DOHH2 (cell line): ENCODE measurements around the gene GABRB1.

ENCODE experiments used
- H3F3A ChIP-seq: fragments of 200-600 bp; sonication (generic), shearing (Covaris generic); 2 replicates; pipeline ENCODE4 v1.6.0; 2016; ENCODE audit warnings: antibody characterized with exemption, mild to moderate bottlenecking; ENCODE audit not compliant: control insufficient read depth, insufficient read depth
- H3K27ac ChIP-seq: fragments of 200-600 bp; sonication (generic); 2 replicates; pipeline ENCODE4 v1.5.1; 2014; ENCODE audit warnings: low read depth, mild to moderate bottlenecking, low read length, moderate library complexity
- H3K27me3 ChIP-seq: fragments of 200-600 bp; sonication (generic); 2 replicates; pipeline ENCODE4 v1.6.1; 2014; ENCODE audit warnings: mild to moderate bottlenecking, low read length, mixed read lengths; ENCODE audit not compliant: control insufficient read depth
- H3K36me3 ChIP-seq: fragments of 200-600 bp; sonication (generic); 2 replicates; pipeline ENCODE4 v1.6.1; 2014; ENCODE audit warnings: mild to moderate bottlenecking, low read length, moderate library complexity, mixed read lengths; ENCODE audit not compliant: control insufficient read depth
- H3K4me1 ChIP-seq: fragments of 200-600 bp; sonication (generic); 2 replicates; pipeline ENCODE4 v1.6.1; 2014; ENCODE audit warnings: mild to moderate bottlenecking, low read length, mixed read lengths; ENCODE audit not compliant: control insufficient read depth
- H3K4me2 ChIP-seq: fragments of 200-600 bp; sonication (generic); 2 replicates; pipeline ENCODE4 v1.6.0; 2014; ENCODE audit warnings: mild to moderate bottlenecking, low read length, moderate library complexity
- H3K4me3 ChIP-seq: fragments of 200-600 bp; sonication (generic); 2 replicates; pipeline ENCODE4 v1.5.1; 2014; ENCODE audit warnings: mild to moderate bottlenecking, low read length, mixed read lengths
- H3K79me2 ChIP-seq: fragments of 200-600 bp; sonication (generic); 2 replicates; pipeline ENCODE4 v1.6.1; 2014; ENCODE audit warnings: mild to moderate bottlenecking, low read length, mixed read lengths; ENCODE audit not compliant: control insufficient read depth
- H3K9me2 ChIP-seq: fragments of 200-600 bp; sonication (generic); replicated peaks from 2 replicates; pipeline ENCODE4 v1.6.1; 2014; ENCODE audit warnings: mild to moderate bottlenecking, low read length, mixed read lengths; ENCODE audit not compliant: control insufficient read depth
- H3K9me3 ChIP-seq: fragments of 200-600 bp; sonication (generic); 2 replicates; pipeline ENCODE4 v1.6.1; 2014; ENCODE audit warnings: antibody characterized with exemption, low read length, mixed read lengths; ENCODE audit not compliant: control insufficient read depth, insufficient read depth
- H4K20me1 ChIP-seq: fragments of 200-600 bp; sonication (generic); 2 replicates; pipeline ENCODE4 v1.6.0; 2014; ENCODE audit warnings: low read depth, mild to moderate bottlenecking, antibody characterized with exemption, low read length, moderate library complexity; ENCODE audit not compliant: control insufficient read depth, insufficient read depth
- EZH2phosphoT487 ChIP-seq: fragments of 200-600 bp; sonication (generic); IDR thresholded peaks from 2 replicates; pipeline ENCODE4 v1.6.1; 2017; ENCODE audit warnings: borderline replicate concordance, mild to moderate bottlenecking, antibody characterized with exemption, low read length, moderate library complexity, mixed read lengths
- TF ChIP-seq, protein P1 (sequence below): fragments of 200-600 bp; sonication (generic); IDR thresholded peaks from one replicate; pipeline ENCODE4 v1.5.1; 2014; ENCODE audit warnings: antibody characterized with exemption, mild to moderate bottlenecking, low read depth, low read length; ENCODE audit not compliant: poor library complexity, severe bottlenecking

Gene GABRB1

DNA sequence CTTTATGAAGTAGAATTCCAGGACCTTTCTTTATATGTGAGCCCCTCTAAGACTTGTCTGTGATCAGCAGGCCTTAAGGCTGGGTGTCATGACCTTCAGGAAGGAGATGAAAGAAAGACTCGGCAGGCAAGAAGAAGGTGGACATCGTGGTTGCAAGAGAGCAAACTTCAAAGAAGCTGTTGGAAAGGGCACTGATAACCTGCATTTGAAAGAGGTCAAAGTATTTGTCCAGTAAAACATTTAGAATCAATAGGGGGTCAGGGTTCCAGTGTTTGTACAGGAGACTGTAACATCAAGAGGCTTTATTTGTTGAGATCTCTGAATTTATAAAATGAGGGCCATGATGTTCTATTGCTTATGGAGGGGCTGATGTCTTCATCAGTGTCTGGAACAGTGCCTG, 387.9 kb downstream of the GABRB1 start:
- H3K27ac ChIP-seq, result no peak overlapping the region
- no peak overlapping the region for H3K4me2 ChIP-seq
- H3K27me3 ChIP-seq, result no peaks in the 10 kb centered on the region
- no peak for TF ChIP-seq EZH2phosphoT487
- TF ChIP-seq, protein P1, sequence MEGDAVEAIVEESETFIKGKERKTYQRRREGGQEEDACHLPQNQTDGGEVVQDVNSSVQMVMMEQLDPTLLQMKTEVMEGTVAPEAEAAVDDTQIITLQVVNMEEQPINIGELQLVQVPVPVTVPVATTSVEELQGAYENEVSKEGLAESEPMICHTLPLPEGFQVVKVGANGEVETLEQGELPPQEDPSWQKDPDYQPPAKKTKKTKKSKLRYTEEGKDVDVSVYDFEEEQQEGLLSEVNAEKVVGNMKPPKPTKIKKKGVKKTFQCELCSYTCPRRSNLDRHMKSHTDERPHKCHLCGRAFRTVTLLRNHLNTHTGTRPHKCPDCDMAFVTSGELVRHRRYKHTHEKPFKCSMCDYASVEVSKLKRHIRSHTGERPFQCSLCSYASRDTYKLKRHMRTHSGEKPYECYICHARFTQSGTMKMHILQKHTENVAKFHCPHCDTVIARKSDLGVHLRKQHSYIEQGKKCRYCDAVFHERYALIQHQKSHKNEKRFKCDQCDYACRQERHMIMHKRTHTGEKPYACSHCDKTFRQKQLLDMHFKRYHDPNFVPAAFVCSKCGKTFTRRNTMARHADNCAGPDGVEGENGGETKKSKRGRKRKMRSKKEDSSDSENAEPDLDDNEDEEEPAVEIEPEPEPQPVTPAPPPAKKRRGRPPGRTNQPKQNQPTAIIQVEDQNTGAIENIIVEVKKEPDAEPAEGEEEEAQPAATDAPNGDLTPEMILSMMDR, result no peak
- no peaks in the 10 kb centered on the region for H4K20me1 ChIP-seq
- H3K4me1 ChIP-seq, result peaks cover 20% of the 10 kb centered on the region
- no peaks in the 10 kb centered on the region for H3K36me3 ChIP-seq
- no peaks in the 10 kb centered on the region for H3F3A ChIP-seq
- H3K4me3 ChIP-seq, result no peak overlapping the region
- H3K79me2 ChIP-seq, result no peaks in the 10 kb centered on the region
- no peaks in the 10 kb centered on the region for H3K9me3 ChIP-seq
- no peaks in the 10 kb centered on the region for H3K9me2 ChIP-seq

DNA sequence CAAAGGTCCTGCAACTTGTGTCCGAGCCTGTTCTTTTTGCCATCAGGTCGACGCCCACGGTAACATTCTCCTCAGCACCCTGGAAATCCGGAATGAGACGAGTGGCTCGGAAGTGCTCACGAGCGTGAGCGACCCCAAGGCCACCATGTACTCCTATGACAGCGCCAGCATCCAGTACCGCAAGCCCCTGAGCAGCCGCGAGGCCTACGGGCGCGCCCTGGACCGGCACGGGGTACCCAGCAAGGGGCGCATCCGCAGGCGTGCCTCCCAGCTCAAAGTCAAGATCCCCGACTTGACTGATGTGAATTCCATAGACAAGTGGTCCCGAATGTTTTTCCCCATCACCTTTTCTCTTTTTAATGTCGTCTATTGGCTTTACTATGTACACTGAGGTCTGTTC, 394.3 kb downstream of the GABRB1 start:
- H3K4me1 ChIP-seq, result no peaks in the 10 kb centered on the region
- no peaks in the 10 kb centered on the region for H3K36me3 ChIP-seq
- no peak overlapping the region for H3K4me3 ChIP-seq
- TF ChIP-seq, protein P1, result no peak
- TF ChIP-seq EZH2phosphoT487, result no peak
- H3K79me2 ChIP-seq, result no peaks in the 10 kb centered on the region
- H4K20me1 ChIP-seq, result no peaks in the 10 kb centered on the region
- H3K27me3 ChIP-seq, result no peaks in the 10 kb centered on the region
- H3K4me2 ChIP-seq, result no peak overlapping the region
- no peaks in the 10 kb centered on the region for H3F3A ChIP-seq
- no peaks in the 10 kb centered on the region for H3K9me3 ChIP-seq
- no peaks in the 10 kb centered on the region for H3K9me2 ChIP-seq
- no peak overlapping the region for H3K27ac ChIP-seq

DNA sequence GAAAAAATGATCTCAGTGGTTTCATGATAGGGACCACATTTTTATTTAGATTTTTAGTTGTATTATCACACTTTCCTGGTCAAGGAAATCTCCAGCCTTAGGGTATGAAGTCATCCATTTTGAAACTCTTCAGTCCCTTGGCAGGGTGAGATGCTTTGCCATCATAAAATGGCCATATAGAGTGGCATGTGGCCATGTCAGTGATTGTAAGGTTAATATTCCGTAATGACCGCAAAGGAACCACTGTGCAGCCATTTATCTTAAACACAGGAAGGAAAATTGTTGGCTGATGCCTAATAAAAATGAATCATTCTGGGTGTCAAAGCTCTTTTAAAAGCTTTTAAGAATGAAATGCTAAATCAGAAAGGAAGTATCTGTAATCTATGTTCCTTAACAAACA, 396.6 kb downstream of the GABRB1 start:
- Histone ChIP-seq H4K20me1 (no peaks in the 10 kb centered on the region), H3K4me2 (no peak overlapping the region), H3K4me1 (peaks cover 14% of the 10 kb centered on the region), H3K9me2 (no peaks in the 10 kb centered on the region), H3K79me2 (no peaks in the 10 kb centered on the region), H3K4me3 (no peak overlapping the region), H3K27me3 (no peaks in the 10 kb centered on the region), H3K36me3 (no peaks in the 10 kb centered on the region), H3K27ac (no peak overlapping the region), H3F3A (no peaks in the 10 kb centered on the region), H3K9me3 (no peaks in the 10 kb centered on the region)
- TF ChIP-seq EZH2phosphoT487, result no peak
- TF ChIP-seq, protein P1, result no peak

DNA sequence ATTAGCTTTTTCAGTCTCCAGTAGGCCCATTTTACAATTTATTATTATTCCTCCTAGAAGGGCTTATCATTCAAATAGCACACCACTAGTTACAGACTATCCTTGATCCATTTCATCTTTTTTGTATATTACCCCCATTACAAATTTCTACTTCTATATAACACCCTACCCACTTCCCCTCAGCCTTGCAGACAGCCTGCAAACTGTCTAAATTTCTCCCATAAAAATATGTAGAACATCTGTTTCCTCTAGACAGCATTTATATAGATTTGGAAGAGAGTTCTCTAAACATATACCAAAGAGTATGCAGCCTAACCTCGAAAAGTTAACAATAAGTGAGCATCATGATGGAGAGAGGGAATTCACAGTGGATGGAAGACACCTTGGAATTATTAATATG, 401.4 kb downstream of the GABRB1 start:
- Histone ChIP-seq H3K36me3 (no peaks in the 10 kb centered on the region), H3K4me3 (no peak overlapping the region), H3K9me3 (no peaks in the 10 kb centered on the region), H3K27me3 (no peaks in the 10 kb centered on the region), H3K4me2 (no peak overlapping the region), H3K79me2 (no peaks in the 10 kb centered on the region), H3K9me2 (no peaks in the 10 kb centered on the region), H3K4me1 (peaks cover 16% of the 10 kb centered on the region), H4K20me1 (no peaks in the 10 kb centered on the region), H3F3A (no peaks in the 10 kb centered on the region), H3K27ac (no peak overlapping the region)
- TF ChIP-seq EZH2phosphoT487, result no peak
- TF ChIP-seq, protein P1, result no peak
